NCI-H146 (cell line): ENCODE results near the gene KIAA1671.

Source experiments
- DNase-seq: peaks from one replicate; lab custom pipeline; 2025; lab: John Stamatoyannopoulos, UW

The KIAA1671 gene

GRCh38 chr22:25114369-25115362 lies 162.2 kb downstream of the KIAA1671 start:
- DNase-seq = no peak

GRCh38 chr22:25119609-25120008 lies 167.1 kb downstream of the KIAA1671 start:
- no peak for DNase-seq

- DNase-seq = no peak
Measured at GRCh38 chr22:25120093-25120561, 167.6 kb downstream of the KIAA1671 start.

GRCh38 chr22:25120761-25121212 lies 168.3 kb downstream of the KIAA1671 start:
- DNase-seq = no peak

- DNase-seq = no peak
Measured at GRCh38 chr22:25122136-25122764, 169.7 kb downstream of the KIAA1671 start.

GRCh38 chr22:25123677-25124076 lies 171.2 kb downstream of the KIAA1671 start:
- no peak for DNase-seq

- peak; percentile 78 for DNase-seq
Measured at GRCh38 chr22:25125693-25126357, 173.3 kb downstream of the KIAA1671 start.

GRCh38 chr22:25126510-25126909 lies 174.0 kb downstream of the KIAA1671 start:
- no peak for DNase-seq

- no peak for DNase-seq
Measured at GRCh38 chr22:25127318-25127717, 174.8 kb downstream of the KIAA1671 start.

GRCh38 chr22:25130462-25130861 lies 177.9 kb downstream of the KIAA1671 start:
- DNase-seq = no peak

GRCh38 chr22:25131198-25131887 lies 178.8 kb downstream of the KIAA1671 start:
- peak; percentile 48 for DNase-seq

GRCh38 chr22:25134028-25134427 lies 181.5 kb downstream of the KIAA1671 start:
- DNase-seq = peak; percentile 50

GRCh38 chr22:25134451-25134850 lies 181.9 kb downstream of the KIAA1671 start:
- DNase-seq = no peak

GRCh38 chr22:25136953-25137576 lies 184.5 kb downstream of the KIAA1671 start:
- DNase-seq = no peak

- no peak for DNase-seq
Measured at GRCh38 chr22:25137577-25138525, 185.3 kb downstream of the KIAA1671 start.

- DNase-seq = no peak
Measured at GRCh38 chr22:25139062-25139461, 186.5 kb downstream of the KIAA1671 start.

GRCh38 chr22:25142102-25142501 lies 189.6 kb downstream of the KIAA1671 start:
- no peak for DNase-seq

- no peak for DNase-seq
Measured at GRCh38 chr22:25143156-25144076, 190.9 kb downstream of the KIAA1671 start.

GRCh38 chr22:25144522-25144921 lies 192.0 kb downstream of the KIAA1671 start:
- no peak for DNase-seq
